Transverse colon (tissue), 4 donors: ENCODE data around the gene ICA1L.

Experiments
- EP300 ChIP-seq: sonication (generic); formaldehyde crosslinking; IDR thresholded peaks from one replicate; pipeline ENCODE4 v1.6.1; 2017; ENCODE audit warnings: antibody characterized with exemption, low read depth
- POLR2AphosphoS5 ChIP-seq, 3 donors: sonication (generic); formaldehyde crosslinking; IDR thresholded peaks; one replicate each; pipeline ENCODE4 v1.6.1; 2016; ENCODE audit warnings: antibody characterized with exemption in 3 of 3
- TF ChIP-seq, protein P1 (sequence below), 5 experiments: fragments of 200-600 bp in 3 of 5; fragments of 450-650 bp in 2 of 5; sonication (generic) in 3 of 5; IDR thresholded peaks; 1 replicate in 2 of 5; 2 replicates in 3 of 5; pipeline ENCODE4 v1.5.1; 2016 to 2017; ENCODE audit warnings: antibody characterized with exemption in 5 of 5, inconsistent platforms in 3 of 5, mild to moderate bottlenecking in 2 of 5, moderate library complexity in 1 of 5

DNA sequence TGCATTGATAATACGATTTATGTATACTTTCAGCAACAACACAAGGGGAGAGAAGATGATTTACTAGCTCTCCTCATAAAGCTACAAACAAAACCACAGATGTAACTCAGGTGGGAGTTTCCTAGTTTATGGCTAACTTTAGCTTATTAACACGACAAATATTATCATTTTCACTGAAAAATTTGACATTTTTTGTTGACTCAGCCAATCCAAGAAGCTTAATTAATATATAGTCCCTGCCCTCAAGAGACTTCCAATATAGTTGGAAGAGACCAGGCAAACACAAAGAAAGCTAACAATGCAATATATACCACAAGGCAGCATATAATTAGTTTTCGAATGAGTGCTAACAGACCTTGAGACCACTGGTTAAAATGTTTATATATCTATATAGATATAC is 39.1 kb upstream of the ICA1L start:
- TF ChIP-seq, protein P1, sequence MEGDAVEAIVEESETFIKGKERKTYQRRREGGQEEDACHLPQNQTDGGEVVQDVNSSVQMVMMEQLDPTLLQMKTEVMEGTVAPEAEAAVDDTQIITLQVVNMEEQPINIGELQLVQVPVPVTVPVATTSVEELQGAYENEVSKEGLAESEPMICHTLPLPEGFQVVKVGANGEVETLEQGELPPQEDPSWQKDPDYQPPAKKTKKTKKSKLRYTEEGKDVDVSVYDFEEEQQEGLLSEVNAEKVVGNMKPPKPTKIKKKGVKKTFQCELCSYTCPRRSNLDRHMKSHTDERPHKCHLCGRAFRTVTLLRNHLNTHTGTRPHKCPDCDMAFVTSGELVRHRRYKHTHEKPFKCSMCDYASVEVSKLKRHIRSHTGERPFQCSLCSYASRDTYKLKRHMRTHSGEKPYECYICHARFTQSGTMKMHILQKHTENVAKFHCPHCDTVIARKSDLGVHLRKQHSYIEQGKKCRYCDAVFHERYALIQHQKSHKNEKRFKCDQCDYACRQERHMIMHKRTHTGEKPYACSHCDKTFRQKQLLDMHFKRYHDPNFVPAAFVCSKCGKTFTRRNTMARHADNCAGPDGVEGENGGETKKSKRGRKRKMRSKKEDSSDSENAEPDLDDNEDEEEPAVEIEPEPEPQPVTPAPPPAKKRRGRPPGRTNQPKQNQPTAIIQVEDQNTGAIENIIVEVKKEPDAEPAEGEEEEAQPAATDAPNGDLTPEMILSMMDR (IDR thresholded peaks at IDR 0.05), result no peak
- TF ChIP-seq POLR2AphosphoS5 (IDR thresholded peaks at IDR 0.05) (no peak), EP300 (no peak)
